H9 (cell line): ENCODE data around the gene DUSP28. TPM values are rescaled to one million over a fixed set of nuclear protein-coding genes. Genes with fewer than 3 reads are reported as not detected.

ENCODE experiments used
- DNase-seq: peaks from one replicate; pipeline ENCODE4 v3.0.0-alpha.2; 2017
- H2AFZ ChIP-seq: one replicate; pipeline ENCODE4 v1.6.1; 2013; ENCODE audit warnings: mild to moderate bottlenecking, low read length, control low read depth, moderate library complexity
- H2AK5ac ChIP-seq: 2 replicates; pipeline ENCODE4 v1.6.1; 2013; ENCODE audit warnings: low read length, control low read depth, mixed read lengths; ENCODE audit not compliant: insufficient read length
- H2BK120ac ChIP-seq: one replicate; pipeline ENCODE4 v1.6.1; 2013; ENCODE audit warnings: low read depth, mild to moderate bottlenecking, low read length, control low read depth, inconsistent platforms; ENCODE audit not compliant: poor library complexity, severe bottlenecking
- H2BK12ac ChIP-seq: 2 replicates; pipeline ENCODE4 v1.6.1; 2013; ENCODE audit warnings: low read length, control low read depth, mixed read lengths, low read depth; ENCODE audit not compliant: insufficient read length
- H2BK15ac ChIP-seq: 2 replicates; pipeline ENCODE4 v1.6.1; 2013; ENCODE audit warnings: low read depth, low read length, control low read depth
- H2BK20ac ChIP-seq: one replicate; pipeline ENCODE4 v1.6.1; 2013; ENCODE audit warnings: low read depth, mild to moderate bottlenecking, low read length, control low read depth, inconsistent platforms; ENCODE audit not compliant: poor library complexity, severe bottlenecking
- H2BK5ac ChIP-seq: 2 replicates; pipeline ENCODE4 v1.6.1; 2013; ENCODE audit warnings: low read length, control low read depth, mixed read lengths; ENCODE audit not compliant: insufficient read length
- H3K14ac ChIP-seq: 2 replicates; pipeline ENCODE4 v1.6.1; 2013; ENCODE audit warnings: low read length, control low read depth; ENCODE audit not compliant: insufficient read depth
- H3K18ac ChIP-seq: 2 replicates; pipeline ENCODE4 v1.6.1; 2013; ENCODE audit warnings: low read depth, mild to moderate bottlenecking, mixed read lengths, low read length, control low read depth; ENCODE audit not compliant: insufficient read length
- H3K23ac ChIP-seq: 2 replicates; pipeline ENCODE4 v1.6.1; 2013; ENCODE audit warnings: low read length, control low read depth, mixed read lengths, low read depth; ENCODE audit not compliant: insufficient read length
- H3K23me2 ChIP-seq: 2 replicates; pipeline ENCODE4 v1.6.1; 2013; ENCODE audit warnings: low read depth, mild to moderate bottlenecking, mixed read lengths, low read length, control low read depth; ENCODE audit not compliant: insufficient read length, poor library complexity, severe bottlenecking
- H3K27ac ChIP-seq: 2 replicates; pipeline ENCODE4 v1.5.1; 2013; ENCODE audit warnings: low read length, control low read depth, mixed read lengths, low read depth; ENCODE audit not compliant: insufficient read length
- H3K27me3 ChIP-seq: 2 replicates; pipeline ENCODE4 v1.6.1; 2013; ENCODE audit warnings: low read length, control low read depth, inconsistent platforms; ENCODE audit not compliant: insufficient read depth
- H3K4ac ChIP-seq: 2 replicates; pipeline ENCODE4 v1.6.1; 2013; ENCODE audit warnings: low read depth, mild to moderate bottlenecking, control low read depth, inconsistent platforms, low read length, moderate library complexity
- H3K4me1 ChIP-seq: 2 replicates; pipeline ENCODE4 v1.6.1; 2013; ENCODE audit warnings: low read length, control low read depth, inconsistent platforms; ENCODE audit not compliant: insufficient read depth
- H3K4me2 ChIP-seq: 2 replicates; pipeline ENCODE4 v1.6.1; 2013; ENCODE audit warnings: low read length, control low read depth, mixed read lengths; ENCODE audit not compliant: insufficient read length, insufficient read depth
- H3K56ac ChIP-seq: 2 replicates; pipeline ENCODE4 v1.6.1; 2013; ENCODE audit warnings: low read depth, mild to moderate bottlenecking, mixed read lengths, low read length, control low read depth; ENCODE audit not compliant: insufficient read length
- H3K79me1 ChIP-seq: 2 replicates; pipeline ENCODE4 v1.6.1; 2013; ENCODE audit warnings: low read depth, mild to moderate bottlenecking, moderate library complexity, low read length, control low read depth, inconsistent platforms; ENCODE audit not compliant: insufficient read depth, poor library complexity, severe bottlenecking
- H3K79me2 ChIP-seq: 2 replicates; pipeline ENCODE4 v1.6.1; 2013; ENCODE audit warnings: low read length, control low read depth, inconsistent platforms; ENCODE audit not compliant: insufficient read depth
- H3K9ac ChIP-seq: 2 replicates; pipeline ENCODE4 v1.6.1; 2013; ENCODE audit warnings: low read length, control low read depth, mixed read lengths; ENCODE audit not compliant: insufficient read length; ENCODE audit errors: extremely low read depth
- H3K9me3 ChIP-seq: one replicate; pipeline ENCODE4 v1.6.1; 2013; ENCODE audit warnings: low read depth, low read length, inconsistent platforms; ENCODE audit not compliant: control insufficient read depth
- H3T11ph ChIP-seq: one replicate; pipeline ENCODE4 v1.6.1; 2013; ENCODE audit warnings: mild to moderate bottlenecking, low read length, control low read depth, inconsistent platforms
- H4K20me1 ChIP-seq: one replicate; pipeline ENCODE4 v1.6.1; 2013; ENCODE audit not compliant: control insufficient read depth, insufficient read length, insufficient read depth
- H4K5ac ChIP-seq: 2 replicates; pipeline ENCODE4 v1.6.1; 2013; ENCODE audit warnings: low read depth, mild to moderate bottlenecking, mixed read lengths, low read length, control low read depth; ENCODE audit not compliant: insufficient read length
- H4K8ac ChIP-seq: replicated peaks from 2 replicates; pipeline ENCODE4 v1.6.1; 2013; ENCODE audit warnings: low read length, control low read depth, mixed read lengths, low read depth; ENCODE audit not compliant: insufficient read length
- H4K91ac ChIP-seq: 2 replicates; pipeline ENCODE4 v1.6.1; 2013; ENCODE audit warnings: low read depth, mild to moderate bottlenecking, moderate library complexity, mixed read lengths, low read length, control low read depth; ENCODE audit not compliant: insufficient read length
- H3K27ac Mint-ChIP-seq, 3 experiments: 2 replicates in 2 of 3; 3 replicates in 1 of 3; pipeline ENCODE4 v1.8.0; 2020 to 2021; ENCODE audit warnings: mixed read lengths in 3 of 3, mild to moderate bottlenecking in 1 of 3, moderate library complexity in 1 of 3
- H3K27me3 Mint-ChIP-seq: 2 replicates; pipeline ENCODE4 v1.8.0; 2021; ENCODE audit warnings: low read depth, mild to moderate bottlenecking, moderate library complexity, mixed read lengths
- H3K36me3 Mint-ChIP-seq, 3 experiments: 2 replicates in 2 of 3; 3 replicates in 1 of 3; pipeline ENCODE4 v1.8.0; 2020 to 2021; ENCODE audit warnings: low read depth in 3 of 3, mixed read lengths in 3 of 3; ENCODE audit not compliant: insufficient read depth in 1 of 3
- H3K4me1 Mint-ChIP-seq, 2 experiments: 2 replicates each; pipeline ENCODE4 v1.8.0; 2020; ENCODE audit warnings: mixed read lengths in 2 of 2
- H3K4me3 Mint-ChIP-seq, 2 experiments: 2 replicates in 1 of 2; 3 replicates in 1 of 2; pipeline ENCODE4 v1.8.0; 2020 to 2021; ENCODE audit warnings: mild to moderate bottlenecking in 2 of 2, mixed read lengths in 2 of 2, moderate library complexity in 1 of 2
- H3K9me3 Mint-ChIP-seq, 2 experiments: 2 replicates in 1 of 2; 3 replicates in 1 of 2; pipeline ENCODE4 v1.8.0; 2020; ENCODE audit warnings: mild to moderate bottlenecking in 2 of 2, mixed read lengths in 2 of 2, moderate library complexity in 1 of 2
- CTCF ChIP-seq: fragments of 200-600 bp; sonication (generic); conservative IDR thresholded peaks from 3 replicates; pipeline ENCODE4 v1.8.0; 2021; ENCODE audit warnings: antibody characterized with exemption, mild to moderate bottlenecking
- WGBS: extraction: QIAGEN DNeasy Blood & Tissue Kit; methylation state at CpG from one replicate; pipeline ENCODE4 v1.1.7; 2013; ENCODE audit warnings: missing lambda C conversion rate, low lambda C conversion rate, mixed read lengths; ENCODE audit not compliant: insufficient read length; ENCODE audit errors: extremely low coverage; 5-methylcytosine and 5-hydroxymethylcytosine counted together
- total RNA-seq: library from RNA; stranded (reverse); gene quantifications from 2 replicates; pipeline ENCODE4 v1.2.1, GENCODE V29; 2021

The DUSP28 gene
- total RNA-seq, 1 experiment from 2014 or later, result 1.6 TPM

- peaks cover 2 to 12% (median 5%) of the 10 kb centered on the region in 3 experiments; a peak in 5 of 7 replicates for H3K36me3 Mint-ChIP-seq
- no peaks in the 10 kb centered on the region for H3K27me3 ChIP-seq
- no peak overlapping the region for H2BK15ac ChIP-seq
- no peak overlapping the region for H4K5ac ChIP-seq
- H3K79me2 ChIP-seq, result peaks cover 13% of the 10 kb centered on the region
- H3K4me1 ChIP-seq, result peaks cover 12% of the 10 kb centered on the region
- H3K27ac ChIP-seq, result no peak overlapping the region
- peak overlapping the region; percentile 81 for H3K9ac ChIP-seq
- peak overlapping the region; percentile 93 to 97 (median 96); a peak in 6 of 7 replicates for H3K27ac Mint-ChIP-seq
- no peak overlapping the region for H3T11ph ChIP-seq
- H2AK5ac ChIP-seq, result no peak overlapping the region
- peaks cover 5% of the 10 kb centered on the region for H3K79me1 ChIP-seq
- H2BK120ac ChIP-seq, result no peak overlapping the region
- H4K91ac ChIP-seq, result no peak overlapping the region
- H3K14ac ChIP-seq, result no peak overlapping the region
- peaks cover 14% of the 10 kb centered on the region for H3K23me2 ChIP-seq
- H3K18ac ChIP-seq, result no peak overlapping the region
- H2BK12ac ChIP-seq, result no peak overlapping the region
- DNase-seq, result no peak
- H3K23ac ChIP-seq, result no peak overlapping the region
- no peak overlapping the region for H4K8ac ChIP-seq
- H2BK20ac ChIP-seq, result no peak overlapping the region
- peak overlapping the region; percentile 77 for H3K4me2 ChIP-seq
- no peak overlapping the region for H3K4ac ChIP-seq
- TF ChIP-seq CTCF, result no peak
- no CpG with 5 or more reads among the region's 20 CpGs for WGBS
- no peaks in the 10 kb centered on the region for H3K9me3 ChIP-seq
- H3K4me1 Mint-ChIP-seq, result peaks cover 27 to 31% of the 10 kb centered on the region in 2 experiments
- H3K56ac ChIP-seq, result no peak overlapping the region
- no peak overlapping the region for H2AFZ ChIP-seq
- H3K27me3 Mint-ChIP-seq, result no peaks in the 10 kb centered on the region; the same call in 1 of the 2 replicates
- peak overlapping the region; percentile 95 to 97 for H3K4me3 Mint-ChIP-seq
- peaks cover 0 to 2% of the 10 kb centered on the region in 2 experiments; a peak in 1 of 5 replicates for H3K9me3 Mint-ChIP-seq
- no peak overlapping the region for H2BK5ac ChIP-seq
- no peaks in the 10 kb centered on the region for H4K20me1 ChIP-seq
Measured at GRCh38 chr2:240585681-240586197, 25.6 kb downstream of the DUSP28 start.
